Pancreas (tissue), 10 donors: ENCODE data around the gene MTLN. TPM values are rescaled to one million over a fixed set of nuclear protein-coding genes. Genes with fewer than 3 reads are reported as not detected.

Experiments
- ATAC-seq, 4 donors: fragments of 200-7000 bp; cut with Tn5 transposase; one replicate each; pipeline versions ENCODE4 v1.8.0 to v1.9.1; 2020; ENCODE audit warnings: mild to moderate bottlenecking in 4 of 4, moderate library complexity in 4 of 4
- DNase-seq, 6 donors: peaks; one replicate each; pipeline ENCODE4 v3.0.0-alpha.2; 2020
- FAIRE-seq: peaks from 2 replicates; lab custom pipeline; 2012; peaks lifted over from hg19 to GRCh38; lab: Jason Lieb, UNC
- H3K27ac ChIP-seq, 4 donors: fragments of 200-600 bp; sonication (generic); 1 replicate in 3 of 4; 2 replicates in 1 of 4; pipeline versions ENCODE4 v1.5.0 to v1.8.0; 2020
- H3K27me3 ChIP-seq, 4 donors: fragments of 200-600 bp; one replicate each; pipeline ENCODE4 v1.8.0; 2021
- H3K36me3 ChIP-seq, 3 donors: fragments of 200-600 bp; sonication (generic) in 1 of 3; one replicate each; pipeline versions ENCODE4 v1.5.0 to v1.8.0; 2020 to 2021
- H3K4me1 ChIP-seq, 3 donors: fragments of 200-600 bp; one replicate each; pipeline ENCODE4 v1.8.0; 2021
- H3K4me3 ChIP-seq, 4 donors: fragments of 200-600 bp; sonication (generic) in 2 of 4; one replicate each; pipeline versions ENCODE4 v1.5.0 to v1.8.0; 2020 to 2021
- H3K9me3 ChIP-seq, 4 donors: fragments of 200-600 bp; one replicate each; pipeline ENCODE4 v1.8.0; 2021
- WGBS, 2 donors: extraction: QIAGEN DNeasy Blood & Tissue Kit; methylation state at CpG; one replicate each; pipeline ENCODE4 v1.1.7; 2013; 5-methylcytosine and 5-hydroxymethylcytosine counted together
- intact Hi-C, 3 donors: fragments of 100-400 bp; cut with DNase I; formaldehyde crosslinking; loops; one replicate each; pipeline versions ENCODE4 v1.11.1 to v1.14.2; 2022
- polyA plus RNA-seq, 2 donors: library from polyadenylated mRNA; stranded (reverse); fragments of 200-250 nt; gene quantifications; one replicate each; pipeline ENCODE4 v1.2.3, GENCODE V29; 2013
- total RNA-seq, 6 donors: library from RNA; stranded (reverse); fragmentation: NEBNext Ultra II Directional in 4 of 6; extraction: Animal tissue kit (Norgen Biotek cat#: 25700) in 4 of 6; gene quantifications; one replicate each; pipeline versions ENCODE4 v1.2.1 to v1.2.4, GENCODE V29; 2021 to 2023
- TF ChIP-seq, protein P1 (sequence below), 4 donors: fragments of 200-600 bp; sonication (generic) in 3 of 4; IDR thresholded peaks; one replicate each; pipeline versions ENCODE4 v1.5.0 to v1.8.0; 2021; ENCODE audit warnings: antibody characterized with exemption in 4 of 4
- donor health status: healthy with polysubstance abuse.
- donor health status: DM: no; HTN: no; CAD: no; lungs with moderate emphysema.
- donor health status: DM: no; HTN: no; CAD: no.
- donor health status: control.
- donor health status: control.
- donor health status: Bipolar disorder and iron deficiency.
- donor health status: DM: yes; HTN: yes; CAD: no.
- donor health status: DM: no; HTN: no; CAD: no.
- donor health status: DM: no; HTN: no; CAD: no.
- donor health status: DM: yes; HTN: yes; CAD: no.

Gene MTLN
- total and polyA plus RNA-seq, 8 donors = 6.8 to 134 (median 26.2) TPM

DNA sequence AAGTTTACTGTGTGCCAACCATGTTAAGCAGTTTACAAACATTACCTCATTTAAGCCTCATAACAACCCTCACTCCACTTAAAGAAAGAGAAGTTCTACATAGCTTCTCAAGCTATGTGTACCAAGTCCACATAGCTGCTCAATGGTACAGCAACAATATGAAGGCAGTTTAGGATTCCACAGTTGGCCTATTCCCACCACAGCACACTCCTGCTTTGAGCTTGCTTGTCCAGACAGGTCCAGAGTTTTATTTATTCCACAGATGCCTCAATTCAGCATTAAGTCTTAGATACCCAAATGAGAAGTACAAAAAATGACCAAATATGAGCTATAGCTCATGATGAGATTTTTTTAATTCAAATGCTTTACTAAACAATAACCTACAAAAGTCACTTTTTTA is 32.3 kb downstream of the MTLN start:
- DNase-seq (no peak), ATAC-seq (no peak), FAIRE-seq (no peak)
- Histone ChIP-seq H3K4me3 (no peak overlapping the region), H3K27ac (no peak overlapping the region), H3K4me1 (no peaks in the 10 kb centered on the region), H3K36me3 (no peaks in the 10 kb centered on the region), H3K9me3 (no peaks in the 10 kb centered on the region), H3K27me3 (no peaks in the 10 kb centered on the region)
- TF ChIP-seq, protein P1, sequence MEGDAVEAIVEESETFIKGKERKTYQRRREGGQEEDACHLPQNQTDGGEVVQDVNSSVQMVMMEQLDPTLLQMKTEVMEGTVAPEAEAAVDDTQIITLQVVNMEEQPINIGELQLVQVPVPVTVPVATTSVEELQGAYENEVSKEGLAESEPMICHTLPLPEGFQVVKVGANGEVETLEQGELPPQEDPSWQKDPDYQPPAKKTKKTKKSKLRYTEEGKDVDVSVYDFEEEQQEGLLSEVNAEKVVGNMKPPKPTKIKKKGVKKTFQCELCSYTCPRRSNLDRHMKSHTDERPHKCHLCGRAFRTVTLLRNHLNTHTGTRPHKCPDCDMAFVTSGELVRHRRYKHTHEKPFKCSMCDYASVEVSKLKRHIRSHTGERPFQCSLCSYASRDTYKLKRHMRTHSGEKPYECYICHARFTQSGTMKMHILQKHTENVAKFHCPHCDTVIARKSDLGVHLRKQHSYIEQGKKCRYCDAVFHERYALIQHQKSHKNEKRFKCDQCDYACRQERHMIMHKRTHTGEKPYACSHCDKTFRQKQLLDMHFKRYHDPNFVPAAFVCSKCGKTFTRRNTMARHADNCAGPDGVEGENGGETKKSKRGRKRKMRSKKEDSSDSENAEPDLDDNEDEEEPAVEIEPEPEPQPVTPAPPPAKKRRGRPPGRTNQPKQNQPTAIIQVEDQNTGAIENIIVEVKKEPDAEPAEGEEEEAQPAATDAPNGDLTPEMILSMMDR (IDR thresholded peaks at IDR 0.05) = no peak
- intact Hi-C loops = no loop called here

- Histone ChIP-seq H3K36me3 (no peaks in the 10 kb centered on the region), H3K4me3 (no peak overlapping the region), H3K4me1 (no peaks in the 10 kb centered on the region), H3K27me3 (no peaks in the 10 kb centered on the region), H3K9me3 (no peaks in the 10 kb centered on the region), H3K27ac (no peak overlapping the region)
- no peak for FAIRE-seq
- TF ChIP-seq, protein P1 (IDR thresholded peaks at IDR 0.05) = no peak
- no peak for DNase-seq
- intact Hi-C loops = no loop called here
- 69 to 87% methylated on average over 1 of the region's 1 CpG for WGBS, 2 donors
- no peak for ATAC-seq
Measured at GRCh38 chr2:110173523-110173922, 38.8 kb downstream of the MTLN start.

- intact Hi-C loops = no loop called here
- Histone ChIP-seq H3K27ac (no peak overlapping the region), H3K27me3 (no peaks in the 10 kb centered on the region), H3K4me3 (no peak overlapping the region), H3K9me3 (no peaks in the 10 kb centered on the region), H3K36me3 (no peaks in the 10 kb centered on the region), H3K4me1 (no peaks in the 10 kb centered on the region)
- no peak for DNase-seq
- 88 to 89% methylated on average over 6 of the region's 6 CpGs for WGBS, 2 donors
- TF ChIP-seq, protein P1 (IDR thresholded peaks at IDR 0.05) = no peak
- no peak for FAIRE-seq
- no peak for ATAC-seq
Measured at GRCh38 chr2:110172506-110172905, 39.8 kb downstream of the MTLN start.

- no peak for FAIRE-seq
- Histone ChIP-seq H3K4me1 (no peaks in the 10 kb centered on the region), H3K36me3 (no peaks in the 10 kb centered on the region), H3K9me3 (no peaks in the 10 kb centered on the region), H3K27me3 (no peaks in the 10 kb centered on the region), H3K4me3 (no peak overlapping the region), H3K27ac (no peak overlapping the region)
- 80 to 92% methylated on average over 3 of the region's 3 CpGs for WGBS, 2 donors
- DNase-seq = no peak
- TF ChIP-seq, protein P1 (IDR thresholded peaks at IDR 0.05) = no peak
- ATAC-seq = no peak
- intact Hi-C loops = no loop called here
Measured at GRCh38 chr2:110170102-110170501, 42.2 kb downstream of the MTLN start.

DNA sequence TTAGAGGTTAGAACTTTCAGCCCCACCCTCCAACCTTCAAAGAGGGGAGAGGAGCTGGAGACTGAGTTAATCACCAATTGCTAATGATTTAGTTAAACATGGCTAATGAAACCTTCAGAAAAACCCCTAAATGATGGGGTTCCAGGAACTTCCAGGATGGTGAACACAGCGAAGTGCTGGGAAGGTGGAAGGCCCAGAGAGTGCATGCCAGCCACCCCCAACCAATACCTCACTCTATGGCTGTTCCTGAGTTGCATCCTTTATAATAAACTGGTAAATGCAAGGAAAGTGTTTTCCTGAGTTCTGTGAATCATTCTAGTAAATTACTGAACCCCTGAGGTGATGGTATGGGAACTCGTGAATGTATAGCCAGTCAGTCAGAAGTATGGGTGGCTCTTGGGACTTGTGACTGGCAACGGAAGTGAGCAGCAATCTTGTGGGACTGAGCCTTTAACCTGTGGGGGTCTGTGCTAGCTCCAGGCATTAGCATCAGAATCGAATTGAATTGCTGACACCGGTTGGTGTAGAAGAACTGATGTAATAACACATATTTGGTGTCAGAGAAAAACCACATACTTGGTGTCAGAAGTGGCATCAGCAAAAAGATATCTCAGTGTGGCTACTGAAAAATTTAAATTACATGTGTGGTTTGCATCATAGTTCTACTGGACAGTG is 44.9 kb downstream of the MTLN start:
- H3K27me3 ChIP-seq = no peaks in the 10 kb centered on the region
- intact Hi-C loops = no loop called here
- H3K36me3 ChIP-seq = no peaks in the 10 kb centered on the region
- TF ChIP-seq, protein P1 (IDR thresholded peaks at IDR 0.05) = no peak
- ATAC-seq (no peak), DNase-seq (no peak), FAIRE-seq (no peak)
- 66 to 72% methylated on average over 5 of the region's 5 CpGs for WGBS, 2 donors
- H3K9me3 ChIP-seq = no peaks in the 10 kb centered on the region
- no peaks in the 10 kb centered on the region for H3K4me1 ChIP-seq
- H3K4me3 ChIP-seq = no peak overlapping the region
- no peak overlapping the region for H3K27ac ChIP-seq
